Erythroblast (primary cell): ENCODE results near the gene RRP36.

ENCODE experiments used
- GATA1 ChIP-seq: IDR thresholded peaks from 2 replicates; pipeline ENCODE4 v1.6.1; 2011; ENCODE audit warnings: low read depth, mild to moderate bottlenecking, control low read depth, low read length, moderate library complexity
- POLR2A ChIP-seq: IDR thresholded peaks from 2 replicates; pipeline ENCODE4 v1.6.1; 2011; ENCODE audit warnings: mild to moderate bottlenecking, low read length

DNA sequence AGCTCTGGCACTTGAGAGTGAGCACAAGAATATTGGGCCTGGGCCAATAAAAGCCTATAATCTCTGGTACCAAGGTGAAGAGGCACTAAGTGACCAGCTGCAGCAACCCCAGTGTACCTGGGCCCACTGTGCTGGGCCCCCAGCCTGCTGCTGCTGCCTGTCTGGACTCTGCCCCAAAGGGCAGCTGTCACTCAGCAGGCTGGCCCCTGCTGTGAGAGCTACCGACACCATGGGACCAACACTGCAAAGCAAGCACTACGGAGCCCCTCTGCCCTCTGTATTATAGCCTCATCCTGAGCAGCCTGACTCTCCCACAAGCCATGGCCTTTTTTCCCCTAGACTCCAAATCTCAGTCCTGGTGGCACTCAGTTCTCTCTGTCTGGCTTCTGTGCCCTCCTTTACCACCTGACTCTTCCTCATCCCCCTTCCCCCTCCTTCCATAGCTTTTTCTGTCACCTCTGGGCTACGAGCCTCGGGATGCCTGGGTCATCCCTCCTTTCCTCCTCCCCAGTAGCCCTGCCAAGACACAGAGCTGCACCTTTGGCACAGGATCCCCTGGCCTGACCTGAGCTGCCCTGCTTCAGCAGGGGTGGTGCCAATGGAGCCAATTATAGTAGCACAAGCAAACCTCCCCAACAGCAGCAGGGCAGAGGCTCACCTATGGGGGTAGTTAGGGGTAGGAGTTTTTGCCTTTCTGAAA is 14.2 kb downstream of the RRP36 start:
- no peak for TF ChIP-seq POLR2A
- no peak for TF ChIP-seq GATA1
